Measurements from ENCODE around the gene BANP.

DNA sequence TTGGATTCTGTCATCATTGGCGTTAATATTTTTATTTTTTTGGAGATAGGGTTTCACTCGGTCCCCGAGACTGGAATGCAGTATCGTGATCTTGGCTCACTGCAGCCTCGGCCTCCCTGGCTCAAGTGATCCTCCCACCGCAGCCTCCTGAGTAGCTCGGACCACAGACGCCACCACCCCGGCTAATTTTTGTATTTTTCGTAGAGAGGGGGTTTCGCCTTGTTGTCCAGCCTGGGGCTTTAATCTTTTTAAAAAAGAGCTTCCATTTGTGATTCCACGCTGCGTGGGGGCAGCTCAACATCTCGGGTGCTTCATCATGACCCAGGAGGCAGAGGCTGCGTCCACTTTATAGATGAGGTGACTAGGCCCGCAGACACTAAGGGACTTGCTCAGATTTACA lies 1.5 kb downstream of the BANP start:
- TF ChIP-seq, protein P1, sequence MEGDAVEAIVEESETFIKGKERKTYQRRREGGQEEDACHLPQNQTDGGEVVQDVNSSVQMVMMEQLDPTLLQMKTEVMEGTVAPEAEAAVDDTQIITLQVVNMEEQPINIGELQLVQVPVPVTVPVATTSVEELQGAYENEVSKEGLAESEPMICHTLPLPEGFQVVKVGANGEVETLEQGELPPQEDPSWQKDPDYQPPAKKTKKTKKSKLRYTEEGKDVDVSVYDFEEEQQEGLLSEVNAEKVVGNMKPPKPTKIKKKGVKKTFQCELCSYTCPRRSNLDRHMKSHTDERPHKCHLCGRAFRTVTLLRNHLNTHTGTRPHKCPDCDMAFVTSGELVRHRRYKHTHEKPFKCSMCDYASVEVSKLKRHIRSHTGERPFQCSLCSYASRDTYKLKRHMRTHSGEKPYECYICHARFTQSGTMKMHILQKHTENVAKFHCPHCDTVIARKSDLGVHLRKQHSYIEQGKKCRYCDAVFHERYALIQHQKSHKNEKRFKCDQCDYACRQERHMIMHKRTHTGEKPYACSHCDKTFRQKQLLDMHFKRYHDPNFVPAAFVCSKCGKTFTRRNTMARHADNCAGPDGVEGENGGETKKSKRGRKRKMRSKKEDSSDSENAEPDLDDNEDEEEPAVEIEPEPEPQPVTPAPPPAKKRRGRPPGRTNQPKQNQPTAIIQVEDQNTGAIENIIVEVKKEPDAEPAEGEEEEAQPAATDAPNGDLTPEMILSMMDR (IDR thresholded peaks at IDR 0.05): no peak
- no peak for TF ChIP-seq POLR2AphosphoS5 (IDR thresholded peaks at IDR 0.05; ENCODE audit: low read depth, low read length)
